ENCODE data around the gene KCNMB2.
"Not testable (repeated sequence)": the region's sequence is repeated elsewhere in the genome, so short reads cannot be mapped to it uniquely, and the experiment has no call there.

KCNMB2 gene

DNA sequence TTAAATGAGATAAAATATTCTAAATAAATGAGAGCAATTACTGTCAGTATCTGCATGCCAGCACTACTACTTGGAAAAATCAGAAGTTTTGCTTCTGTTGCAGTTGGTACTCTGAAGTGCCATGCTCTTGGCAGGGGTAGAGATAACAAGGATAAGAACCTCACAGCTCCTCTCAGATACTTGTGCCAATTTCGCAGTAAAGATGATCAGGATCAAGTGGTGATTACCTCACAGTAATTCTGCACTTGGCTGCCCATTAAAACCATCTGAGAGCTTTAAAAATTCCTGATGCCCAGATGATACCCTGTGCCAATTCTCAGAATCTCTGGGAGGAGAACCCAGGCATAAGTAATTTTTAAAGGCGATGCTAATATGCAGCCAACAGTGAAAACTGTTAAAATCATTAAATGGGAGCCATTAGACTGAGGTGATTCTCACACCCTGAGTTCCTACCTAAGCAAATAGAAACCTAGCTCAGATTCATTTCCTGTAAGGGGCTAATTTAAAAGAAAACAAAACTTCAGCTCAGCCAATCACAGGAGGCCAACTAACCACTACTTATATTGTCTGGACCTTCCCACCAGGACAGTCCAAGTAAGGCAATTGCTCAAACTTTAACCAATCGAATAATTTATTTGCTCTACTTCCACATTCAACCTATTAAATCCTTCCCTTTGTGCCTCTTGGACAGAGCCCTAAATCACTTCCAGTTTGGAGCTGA, 171.2 kb downstream of the KCNMB2 start:
- DNase-seq: no peak

DNA sequence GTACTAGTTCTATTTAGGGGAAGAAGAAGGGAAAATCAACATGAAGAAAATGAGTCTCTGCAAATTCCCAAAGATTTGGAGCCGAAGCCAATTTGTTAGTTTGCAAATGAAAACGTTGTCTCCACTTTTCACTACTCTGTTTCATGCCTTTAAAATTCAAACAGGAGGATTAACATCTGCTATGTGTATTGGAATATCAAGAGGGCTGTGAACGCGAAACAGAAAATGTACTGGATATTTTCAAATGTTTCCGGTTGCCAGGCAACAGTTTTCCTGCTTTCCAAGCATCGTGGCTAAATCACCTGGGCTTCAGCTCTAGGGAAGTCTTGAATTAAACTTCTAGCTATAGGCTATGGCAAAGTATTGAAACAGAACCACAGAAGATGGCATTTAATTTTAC, 172.8 kb downstream of the KCNMB2 start:
- DNase-seq: no peak

DNA sequence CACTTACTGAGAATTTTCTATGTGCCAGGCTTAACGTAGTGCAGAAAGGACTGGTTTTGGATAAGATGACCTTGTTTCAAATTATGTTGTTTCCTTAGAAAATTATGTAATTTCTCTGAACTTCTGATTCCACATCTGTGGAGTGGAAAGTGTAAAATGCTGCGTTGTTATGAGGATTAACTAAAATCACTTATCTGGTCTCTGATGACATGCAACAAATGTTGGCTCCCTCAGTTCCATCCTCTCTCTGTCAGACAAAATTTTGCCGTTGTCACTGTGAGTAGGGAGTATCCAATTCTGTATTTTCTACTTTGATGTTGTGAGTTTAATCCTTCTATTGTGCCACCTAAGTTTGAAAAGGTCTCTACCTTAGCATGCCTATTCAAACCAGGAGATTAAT, 175.5 kb downstream of the KCNMB2 start:
- DNase-seq: no peak

DNA sequence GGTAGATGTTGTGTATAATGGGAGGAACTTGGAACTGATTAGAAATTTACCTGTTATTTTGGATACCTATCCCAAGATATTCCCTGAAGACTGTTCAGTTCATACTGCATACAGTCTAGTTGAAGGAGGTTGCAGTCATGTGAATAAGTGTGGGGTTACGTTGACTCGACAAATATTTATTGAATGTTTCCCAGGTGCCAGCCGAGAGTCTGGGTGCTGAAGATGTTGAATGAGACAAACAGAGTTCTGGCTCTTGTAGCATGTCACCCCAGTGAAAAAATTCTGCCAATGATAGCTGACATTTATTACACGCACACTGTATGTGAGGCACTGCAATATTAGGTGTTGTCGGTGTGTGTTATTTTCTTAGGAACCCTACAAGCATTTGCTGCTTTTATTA, 176.0 kb downstream of the KCNMB2 start:
- DNase-seq: no peak

DNA sequence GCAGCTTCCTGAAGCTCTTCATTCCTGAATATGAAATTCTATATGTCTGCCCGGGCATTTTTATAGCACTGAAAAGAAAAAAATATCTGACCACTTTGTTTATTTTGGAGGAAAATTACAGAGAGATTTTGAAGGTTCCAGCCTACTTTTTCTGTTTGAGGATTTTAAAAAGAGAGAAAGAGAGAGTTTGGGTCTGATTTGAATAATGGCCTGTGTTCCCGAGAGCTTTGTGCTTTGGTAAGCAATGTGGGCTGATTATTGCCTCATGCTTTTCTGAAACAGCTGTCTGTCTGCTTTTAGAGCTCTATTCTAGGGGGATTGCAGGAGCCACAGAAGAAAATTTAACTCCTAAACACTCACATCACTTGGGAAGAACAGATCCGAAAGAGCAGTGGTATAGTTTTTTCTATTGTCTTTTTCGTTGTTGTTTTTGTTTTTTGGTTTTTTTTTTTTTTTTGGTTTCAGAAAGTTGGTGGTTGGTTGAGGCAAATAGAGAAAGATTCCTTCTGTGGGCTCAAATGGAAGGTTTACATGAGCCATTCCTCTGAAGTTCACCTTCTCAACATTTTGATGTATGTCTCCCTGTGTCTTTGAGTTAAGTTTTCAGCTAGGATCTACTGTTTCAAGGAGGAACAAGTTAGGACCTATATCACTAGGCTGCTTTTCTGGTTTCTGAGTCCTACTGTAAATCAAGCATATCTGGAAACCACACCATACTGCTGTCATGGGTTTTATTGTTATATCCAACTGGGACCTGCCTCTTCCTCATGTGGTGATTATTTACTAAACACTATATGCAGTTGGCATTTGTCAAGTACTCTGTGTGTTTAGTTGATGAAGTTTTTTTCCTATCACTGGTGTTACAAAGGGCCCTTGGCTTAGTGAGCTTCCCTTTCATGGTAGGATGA, 178.9 kb downstream of the KCNMB2 start:
- DNase-seq: no peak

DNA sequence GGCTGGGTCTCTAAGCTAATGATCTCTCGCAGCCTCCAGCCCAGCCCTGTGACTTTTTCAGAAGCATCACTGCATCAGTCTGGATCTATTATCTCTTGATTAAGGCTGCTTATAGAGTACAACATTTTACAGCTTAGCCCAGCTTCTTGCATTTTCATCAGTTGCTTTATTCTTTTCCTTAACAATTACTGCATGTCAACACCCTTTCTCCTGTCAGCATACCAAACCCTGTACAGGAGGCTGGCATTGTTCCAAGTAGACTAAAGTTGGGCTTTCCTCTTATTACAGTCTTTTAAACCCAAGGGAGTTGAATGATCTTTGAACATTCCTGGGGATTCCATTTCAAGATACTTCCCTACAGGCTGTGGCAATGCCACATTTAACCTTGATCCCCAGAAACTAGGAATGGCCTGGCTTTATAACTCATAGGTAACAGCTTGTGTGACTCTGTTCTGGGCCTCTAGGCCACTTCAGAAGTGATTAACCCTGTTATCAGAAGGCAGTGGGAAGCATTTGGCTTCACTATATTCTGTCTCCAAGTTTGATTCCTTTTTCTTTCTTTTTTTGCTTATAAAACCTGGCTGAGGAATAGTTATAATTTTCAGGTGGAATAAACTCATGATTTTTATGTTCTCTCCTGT, 182.9 kb downstream of the KCNMB2 start:
- no peak for DNase-seq

DNA sequence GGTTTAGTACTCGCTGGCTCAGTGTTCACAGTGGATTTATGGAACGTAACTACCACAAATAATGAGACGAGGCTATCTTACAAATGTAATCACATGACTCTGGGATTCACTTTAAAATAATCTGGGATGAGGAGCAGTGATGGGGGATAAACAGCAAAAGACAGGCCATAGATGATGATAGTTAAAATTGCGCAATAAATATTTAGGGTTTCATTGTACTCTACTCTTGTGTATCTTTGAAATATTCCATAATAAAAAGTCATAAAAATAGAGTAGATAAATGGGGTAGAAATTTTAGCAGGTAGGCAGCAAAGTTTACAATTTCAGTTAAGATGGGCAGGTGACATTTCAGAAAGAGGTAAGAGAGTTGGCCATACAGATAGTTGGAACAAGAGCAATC, 196.6 kb downstream of the KCNMB2 start:
- no peak for DNase-seq

DNA sequence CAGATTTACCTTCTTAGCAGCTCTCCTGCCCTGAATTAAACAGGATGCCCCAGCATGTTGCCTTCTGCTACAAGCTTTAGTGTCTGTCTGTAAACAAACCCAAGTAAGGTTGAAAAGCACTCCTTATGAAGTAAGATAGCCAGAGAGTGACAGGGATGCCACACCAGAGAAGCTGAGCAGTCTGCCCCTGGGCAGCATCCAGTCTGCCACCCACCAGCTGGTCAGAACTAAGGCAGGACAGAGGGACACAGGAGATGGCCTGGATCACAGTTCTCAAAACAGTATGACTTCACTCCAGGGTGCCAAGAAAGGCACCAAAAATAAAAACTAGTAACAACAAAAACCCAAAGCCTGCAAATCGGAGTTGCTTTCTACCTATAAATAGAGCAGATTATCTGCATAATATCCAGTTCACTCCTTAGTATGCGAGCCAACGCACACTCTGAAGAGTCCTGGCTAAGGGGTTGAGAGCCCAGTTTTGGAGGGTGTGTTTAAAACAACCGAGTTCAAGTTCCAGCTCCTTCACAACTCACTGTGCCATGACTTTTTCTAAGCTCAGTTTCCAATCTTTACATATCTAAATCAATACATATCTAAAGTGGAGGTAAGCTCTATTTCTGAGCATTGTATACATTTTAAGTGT, 198.9 kb downstream of the KCNMB2 start:
- no peak for DNase-seq

DNA sequence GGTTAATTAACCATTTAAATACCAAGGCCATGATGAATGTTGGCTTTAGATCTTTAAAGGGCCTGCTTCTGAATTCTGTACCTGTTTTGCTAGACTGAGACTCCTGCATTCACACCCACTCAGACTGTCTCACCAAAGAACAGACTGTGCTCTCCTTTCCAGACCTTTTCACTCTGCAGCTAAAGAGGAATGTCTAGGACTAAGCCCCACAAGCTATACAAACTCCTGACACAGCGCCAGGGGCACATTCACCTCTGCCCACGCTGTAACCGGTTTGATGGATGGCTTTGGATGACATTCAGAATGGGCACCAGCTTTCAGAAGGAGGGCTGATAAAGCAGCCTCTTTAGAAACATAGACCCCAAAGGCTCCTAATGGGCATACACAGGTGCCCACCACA, 200.1 kb downstream of the KCNMB2 start:
- no peak for DNase-seq

DNA sequence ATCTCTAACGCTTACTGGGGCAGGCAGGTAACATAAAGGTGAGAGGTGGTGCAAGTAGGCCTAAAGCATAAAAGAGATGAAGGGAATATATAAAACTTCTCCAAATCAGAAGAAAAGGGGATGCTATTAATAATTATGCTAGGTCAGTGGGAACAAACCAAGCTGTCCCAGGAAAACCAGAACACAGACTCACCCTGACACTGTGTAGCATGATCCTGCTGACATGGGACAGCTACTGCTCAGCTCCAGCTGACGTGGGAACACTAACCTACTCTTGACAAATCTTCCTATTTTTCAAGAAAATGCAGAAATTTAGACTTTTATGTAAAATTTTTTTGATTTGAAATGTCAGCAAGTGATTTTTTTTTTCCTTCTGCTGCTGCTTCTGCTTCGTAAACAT, 203.5 kb downstream of the KCNMB2 start:
- no peak for DNase-seq

DNA sequence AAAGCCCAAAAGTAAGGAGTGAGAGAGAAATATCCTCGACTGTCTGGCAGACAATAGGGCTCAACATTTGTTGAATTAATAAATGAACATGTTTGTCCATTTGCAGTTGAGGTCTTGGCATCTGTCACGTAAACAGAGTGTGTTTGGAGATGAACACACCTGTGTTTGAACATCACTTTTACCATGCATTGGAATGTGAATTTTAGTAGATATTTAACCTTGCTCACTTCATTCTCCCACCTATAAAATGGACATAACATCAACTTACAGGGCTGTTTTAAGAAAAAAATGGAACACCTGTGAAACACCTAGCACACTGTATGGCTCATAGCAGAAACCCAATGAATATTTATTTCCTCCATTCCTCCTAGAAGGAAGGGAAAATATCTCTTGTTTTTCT, 204.8 kb downstream of the KCNMB2 start:
- no peak for DNase-seq

DNA sequence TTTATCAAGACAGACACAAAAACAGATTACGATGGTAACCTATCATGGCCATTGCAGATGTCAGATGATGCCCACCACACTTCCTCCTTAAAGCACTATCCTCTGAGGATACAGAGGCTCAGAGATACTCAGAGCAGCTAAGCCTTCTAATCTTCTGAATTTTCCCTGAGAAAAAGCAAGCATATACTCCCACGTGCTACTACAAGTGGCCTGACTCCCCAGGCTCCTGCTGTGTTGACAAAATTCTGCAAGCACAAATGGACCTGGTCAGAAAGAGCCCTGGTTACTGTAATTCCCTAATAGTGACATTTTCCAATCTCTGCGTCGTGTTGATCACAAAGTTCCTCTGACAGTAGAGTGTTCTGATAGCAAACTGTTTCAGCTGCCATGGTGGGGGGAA, 207.1 kb downstream of the KCNMB2 start:
- DNase-seq: no peak

DNA sequence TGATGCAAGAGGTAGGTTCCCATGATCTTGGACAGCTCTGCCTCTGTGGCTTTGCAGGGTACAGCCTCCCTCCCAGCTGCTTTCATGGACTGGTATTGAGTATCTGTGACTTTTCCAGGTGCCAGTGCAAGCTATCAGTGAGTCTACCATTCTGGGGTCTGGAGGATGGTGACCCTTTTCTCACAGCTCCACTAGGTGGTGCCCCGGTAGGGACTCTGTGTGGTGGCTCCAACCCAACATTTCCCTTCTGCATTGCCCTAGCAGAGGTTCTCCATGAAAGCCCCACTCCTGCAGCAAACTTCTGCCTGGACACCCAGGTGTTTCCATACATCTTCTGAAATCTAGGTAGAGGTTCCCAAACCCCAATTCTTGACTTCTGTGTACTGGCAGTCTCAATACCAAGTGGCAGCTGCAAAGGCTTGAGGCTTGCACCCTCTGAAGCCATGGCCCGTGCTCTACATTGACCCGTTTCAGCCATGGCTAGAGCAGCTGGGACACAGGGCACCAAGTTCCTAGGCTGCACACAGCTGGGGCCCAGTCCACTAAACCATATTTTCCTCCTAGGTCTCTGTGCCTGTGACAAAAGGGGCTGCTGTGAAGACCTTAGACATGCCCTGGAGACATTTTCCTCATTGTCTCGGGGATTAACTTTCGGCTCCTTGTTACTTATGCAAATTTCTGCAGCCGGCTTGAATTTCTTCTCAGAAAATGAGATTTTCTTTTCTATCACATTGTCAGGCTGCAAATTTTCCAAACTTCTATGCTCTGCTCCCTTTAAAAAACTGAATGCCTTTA, 209.8 kb downstream of the KCNMB2 start:
- DNase-seq: not testable (repeated sequence)

DNA sequence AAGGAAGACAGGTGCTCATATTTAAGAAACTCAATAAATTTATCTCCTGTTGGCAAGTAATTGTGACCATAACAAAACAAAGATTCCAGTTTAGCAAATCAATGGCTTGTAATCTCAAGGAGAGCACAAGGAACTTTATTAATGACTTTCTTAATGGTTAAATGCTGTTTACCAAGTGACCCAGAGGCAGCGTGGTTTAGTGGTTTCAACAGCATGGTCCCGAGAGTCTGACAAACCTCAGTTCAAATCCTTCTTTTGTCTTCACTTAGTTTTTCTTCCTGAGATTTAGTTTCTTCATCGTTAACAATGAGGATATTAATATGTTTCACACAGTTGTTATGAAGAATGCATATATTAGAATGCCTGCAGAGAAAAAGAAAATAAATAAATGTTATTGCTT, 212.6 kb downstream of the KCNMB2 start:
- no peak for DNase-seq

DNA sequence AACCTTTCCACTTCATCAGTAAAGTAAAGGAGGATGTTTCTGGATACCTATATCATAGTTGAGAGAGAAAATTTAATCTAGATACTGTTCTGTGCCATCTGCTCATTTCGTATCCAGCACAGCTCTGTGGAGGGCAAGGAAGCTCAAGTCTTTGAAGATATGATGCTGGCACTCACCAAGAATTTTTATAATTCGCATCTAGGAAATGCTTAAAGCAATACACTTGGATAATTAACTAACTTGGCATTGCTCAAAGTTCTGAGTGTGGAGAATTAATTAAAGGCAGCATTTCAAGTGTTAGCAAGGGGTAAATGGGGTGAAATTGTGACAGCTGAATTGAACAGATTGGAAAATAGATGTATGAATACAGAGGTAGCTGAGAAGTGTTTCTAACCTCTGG, 213.2 kb downstream of the KCNMB2 start:
- no peak for DNase-seq

DNA sequence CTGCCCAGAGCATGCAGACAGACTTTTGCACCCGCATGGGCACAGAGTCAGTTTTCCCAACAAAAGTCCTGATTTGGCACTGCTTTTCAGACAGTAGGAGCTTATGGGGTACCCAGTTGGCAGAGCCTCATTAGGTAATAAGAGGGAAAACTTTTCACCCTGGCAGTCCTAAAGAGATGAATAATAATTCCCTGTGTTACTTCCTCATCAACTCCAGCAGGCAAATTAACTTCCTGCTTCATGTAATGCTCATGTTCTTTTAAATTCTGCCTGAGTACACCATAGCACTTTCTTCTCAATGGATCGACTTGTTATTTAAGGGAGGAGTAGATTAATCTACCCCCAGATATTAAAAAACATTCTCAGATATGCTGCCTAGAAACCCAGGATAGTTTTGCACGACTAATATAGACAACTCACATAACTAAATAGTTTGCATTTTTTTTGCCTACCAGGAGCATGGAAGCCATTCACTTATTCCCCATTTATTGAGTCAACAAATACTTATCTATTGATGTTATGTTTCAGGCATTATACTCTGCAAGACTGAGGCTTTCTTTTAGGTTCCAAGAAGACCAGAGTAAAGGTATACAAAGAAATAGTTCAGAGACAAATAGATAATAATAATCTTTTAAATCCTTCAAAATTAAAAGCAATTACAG, 214.5 kb downstream of the KCNMB2 start:
- DNase-seq: no peak

DNA sequence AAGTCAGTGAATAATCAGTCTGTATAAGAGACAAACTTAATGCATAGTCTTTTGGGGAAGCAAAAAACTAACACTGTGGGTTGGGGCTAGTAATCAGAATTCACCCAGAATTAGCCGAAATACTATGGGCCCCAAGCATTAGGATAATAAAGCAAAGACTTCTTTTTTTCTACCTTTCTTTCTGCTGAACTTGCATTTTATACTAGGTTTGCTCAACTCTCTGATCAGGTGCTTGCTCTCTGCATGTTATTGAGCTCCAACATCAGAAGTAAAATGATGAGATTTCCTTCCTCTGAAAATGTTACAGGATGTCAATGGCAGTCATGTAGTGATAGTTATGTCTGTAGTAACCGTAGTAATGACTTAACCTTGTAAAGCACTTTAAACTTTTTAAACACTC, 216.6 kb downstream of the KCNMB2 start:
- no peak for DNase-seq

DNA sequence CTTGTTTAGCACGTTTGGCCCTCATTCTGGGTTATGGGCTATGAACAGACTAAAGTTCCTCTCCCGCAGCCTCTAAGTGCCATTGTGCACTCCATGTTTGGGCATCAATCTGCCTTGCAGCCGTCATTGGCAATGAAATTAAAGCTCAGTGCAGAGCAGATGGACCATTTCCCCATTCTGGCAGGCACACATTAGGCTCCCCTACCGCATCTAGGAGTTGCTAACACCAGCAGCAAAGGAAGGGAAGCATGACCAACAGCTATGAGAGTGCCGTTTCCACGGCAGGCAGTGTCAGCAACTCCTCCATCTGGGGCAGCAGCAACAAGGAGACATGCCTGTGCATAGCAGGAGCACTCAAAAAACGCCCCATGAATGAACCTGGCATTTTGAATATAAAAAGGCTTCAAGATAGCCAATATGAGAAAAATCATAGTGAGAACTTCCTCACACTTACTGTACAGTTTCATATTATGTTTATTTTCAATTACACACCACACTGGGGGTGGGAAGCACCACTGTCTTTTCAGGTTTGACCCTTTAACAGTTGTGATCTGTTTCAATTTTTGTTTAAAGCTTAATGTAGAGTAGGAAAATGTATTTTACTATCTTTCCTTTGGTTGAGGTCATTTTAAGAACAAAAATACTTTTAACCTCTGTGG, 218.7 kb downstream of the KCNMB2 start:
- no peak for DNase-seq

DNA sequence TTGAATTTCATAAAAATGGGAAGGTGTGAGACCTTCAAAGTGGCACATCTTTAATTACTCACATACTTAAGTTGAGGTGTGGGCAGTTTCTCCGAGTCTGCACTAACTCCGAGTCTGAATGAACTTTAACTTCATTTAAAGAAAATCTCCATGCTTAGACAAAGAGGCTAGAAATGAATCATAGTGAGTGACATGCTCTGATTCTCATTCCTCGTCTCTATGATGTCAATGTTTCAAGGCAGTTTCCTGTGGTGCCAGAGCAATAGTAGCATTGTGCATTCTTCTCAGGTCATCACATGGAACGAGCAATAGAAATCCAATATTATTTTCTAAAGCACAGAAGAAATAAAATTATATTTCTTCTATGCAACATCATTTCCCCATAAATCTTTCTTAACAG, 224.8 kb downstream of the KCNMB2 start:
- no peak for DNase-seq

DNA sequence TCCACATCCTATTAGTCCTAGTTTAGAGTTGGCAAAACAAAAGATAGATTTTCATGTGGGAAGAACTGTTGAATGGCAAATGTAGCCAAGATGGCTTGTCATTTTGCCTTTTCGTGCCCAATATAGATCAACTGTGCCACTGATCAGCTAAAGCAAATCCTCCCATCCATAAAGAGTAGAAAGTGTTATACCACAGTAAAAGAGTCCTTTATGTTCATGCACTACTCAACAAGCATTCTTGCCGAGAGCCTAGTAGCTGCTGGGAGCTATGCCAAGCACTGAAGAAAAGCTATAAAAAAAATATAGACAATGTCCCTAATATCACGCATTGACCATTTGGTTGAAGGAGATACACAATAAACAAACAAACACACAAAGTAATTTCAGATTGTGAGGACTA, 225.2 kb downstream of the KCNMB2 start:
- DNase-seq: no peak

DNA sequence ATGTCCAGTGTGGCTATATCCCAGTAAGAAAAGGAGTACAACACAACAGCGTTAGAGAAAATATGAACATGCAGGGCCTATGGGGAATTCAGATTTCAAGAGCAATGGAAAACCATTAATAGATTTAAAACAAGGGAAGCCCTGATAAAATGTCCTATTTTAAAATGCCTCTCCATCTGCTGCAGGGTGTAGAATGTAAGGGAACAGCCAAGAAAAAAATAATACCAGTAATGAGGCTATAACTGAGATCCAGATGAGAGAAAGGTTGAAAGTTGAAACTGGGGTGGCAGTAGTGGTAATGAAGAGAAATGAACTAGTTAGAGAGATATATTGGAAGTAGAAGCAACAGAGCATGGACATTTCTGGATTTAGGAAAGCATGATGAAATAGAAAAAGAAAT, 226.1 kb downstream of the KCNMB2 start:
- DNase-seq: no peak
